HCT116 (cell line): ENCODE data around the gene MICOS13. TPM values are rescaled to one million over a fixed set of nuclear protein-coding genes. Genes with fewer than 3 reads are reported as not detected.

Experiments used
- ATAC-seq: fragments of 200-7000 bp; cut with Tn5 transposase; 2 replicates; pipeline ENCODE4 v1.9.1; 2020; ENCODE audit warnings: mild to moderate bottlenecking, moderate library complexity
- BruUV-seq: library from RNA; stranded (reverse); fragments of 400-500 nt; replicated peaks from 2 replicates; lab custom pipeline; 2021; lab: Mats Ljungman, UMichigan
- CTCF ChIA-PET: fragments of 300-600 bp; sonication (Branson Sonifier 250); formaldehyde crosslinking; loops from one replicate; lab custom pipeline; 2021; ENCODE audit warnings: antibody characterized with exemption; lab: Charles Lee
- POLR2A ChIA-PET: fragments of 300-600, 350-600 bp; sonication (Branson Sonifier 250); formaldehyde crosslinking; loops from one replicate; lab custom pipeline; 2021; ENCODE audit warnings: antibody characterized with exemption; lab: Charles Lee
- RAD21 ChIA-PET, 2 experiments: fragments of 300-600 bp; sonication (Branson Sonifier 250); formaldehyde crosslinking; loops; one replicate each; lab custom pipeline; 2023; ENCODE audit warnings: low total read pairs in 2 of 2; ENCODE audit not compliant: uncharacterized antibody in 2 of 2, unreplicated experiment in 2 of 2, low non-redundant PET in 1 of 2; lab: Charles Lee
- DNase-seq: peaks from one replicate; pipeline ENCODE4 v3.0.0-alpha.2; 2010; ENCODE audit warnings: low read depth, low spot score
- H2AFZ ChIP-seq: fragments of 200-600 bp; shearing (Covaris generic), sonication (generic); 2 replicates; pipeline ENCODE4 v1.6.1; 2017; ENCODE audit warnings: low read depth, mixed run types, mixed read lengths, antibody characterized with exemption, low read length; ENCODE audit not compliant: poor library complexity, severe bottlenecking
- H3K27ac ChIP-seq: 2 replicates; pipeline ENCODE4 v1.5.1; 2012; ENCODE audit warnings: low read depth, low read length
- H3K27me3 ChIP-seq: fragments of 200-600 bp; sonication (generic); 2 replicates; pipeline ENCODE4 v1.6.1; 2016; ENCODE audit warnings: mixed run types, low read length, mixed read lengths; ENCODE audit not compliant: insufficient read depth
- H3K36me3 ChIP-seq, 2 experiments: fragments of 200-500 bp in 1 of 2; fragments of 200-600 bp in 1 of 2; sonication (Bioruptor generic) in 1 of 2; sonication (generic) in 1 of 2; 2 replicates each; pipeline versions ENCODE4 v1.5.1 to v1.6.1; 2014 to 2016; ENCODE audit warnings: low read length in 2 of 2, inconsistent platforms in 1 of 2, mixed read lengths in 1 of 2, mixed run types in 1 of 2; ENCODE audit not compliant: insufficient read depth in 2 of 2, control insufficient read depth in 1 of 2
- H3K4me1 ChIP-seq, 2 experiments: fragments of 200-600 bp in 1 of 2; sonication (generic) in 1 of 2; 2 replicates each; pipeline versions ENCODE4 v1.5.1 to v1.6.1; 2012 to 2017; ENCODE audit warnings: low read length in 2 of 2, inconsistent platforms in 1 of 2, mild to moderate bottlenecking in 1 of 2, mixed read lengths in 1 of 2, mixed run types in 1 of 2, moderate library complexity in 1 of 2; ENCODE audit not compliant: insufficient read depth in 2 of 2, control insufficient read depth in 1 of 2
- H3K4me2 ChIP-seq: fragments of 200-600 bp; sonication (generic); 2 replicates; pipeline ENCODE4 v1.6.1; 2017; ENCODE audit warnings: mixed run types, low read length, mixed read lengths
- H3K4me3 ChIP-seq, 2 experiments: fragments of 200-600 bp in 1 of 2; sonication (generic) in 1 of 2; replicated peaks in 1 of 2; 2 replicates each; pipeline ENCODE4 v1.5.1; 2011 to 2016; ENCODE audit warnings: low read length in 2 of 2, control low read depth in 1 of 2, low read depth in 1 of 2, mild to moderate bottlenecking in 1 of 2, mixed read lengths in 1 of 2, mixed run types in 1 of 2
- H3K79me2 ChIP-seq: fragments of 200-600 bp; sonication (generic); 2 replicates; pipeline ENCODE4 v1.6.1; 2017; ENCODE audit warnings: mild to moderate bottlenecking, mixed run types, low read length, moderate library complexity, mixed read lengths; ENCODE audit not compliant: insufficient read depth
- H3K9ac ChIP-seq: fragments of 200-600 bp; sonication (generic); 2 replicates; pipeline ENCODE4 v1.6.1; 2016; ENCODE audit warnings: low read length, mixed read lengths
- H3K9me2 ChIP-seq: fragments of 200-600 bp; sonication (generic), shearing (Covaris generic); 2 replicates; pipeline ENCODE4 v1.6.1; 2017; ENCODE audit warnings: mixed run types, mild to moderate bottlenecking, moderate library complexity; ENCODE audit not compliant: insufficient read depth
- H3K9me3 ChIP-seq, 2 experiments: fragments of 200-500 bp in 1 of 2; fragments of 200-600 bp in 1 of 2; sonication (Bioruptor generic) in 1 of 2; sonication (generic) in 1 of 2; 2 replicates each; pipeline ENCODE4 v1.6.1; 2014 to 2017; ENCODE audit warnings: low read length in 2 of 2, mixed read lengths in 2 of 2, inconsistent platforms in 1 of 2, low read depth in 1 of 2, mild to moderate bottlenecking in 1 of 2, mixed run types in 1 of 2, moderate library complexity in 1 of 2; ENCODE audit not compliant: control insufficient read depth in 1 of 2, insufficient read depth in 1 of 2
- H4K20me1 ChIP-seq: fragments of 200-600 bp; sonication (generic), shearing (Covaris generic); 2 replicates; pipeline ENCODE4 v1.6.1; 2017; ENCODE audit warnings: mixed run types, mild to moderate bottlenecking, moderate library complexity; ENCODE audit not compliant: insufficient read depth
- CEBPB ChIP-seq: IDR thresholded peaks from 2 replicates; pipeline ENCODE4 v1.6.1; 2012; ENCODE audit warnings: low read depth
- EGR1 ChIP-seq: IDR thresholded peaks from 2 replicates; pipeline ENCODE4 v1.6.1; 2012; ENCODE audit warnings: low read depth
- POLR2A ChIP-seq: IDR thresholded peaks from 2 replicates; pipeline ENCODE4 v1.7.0; 2011; ENCODE audit warnings: borderline replicate concordance; ENCODE audit not compliant: insufficient read depth, insufficient read length; ENCODE audit errors: extremely low read depth
- intact Hi-C: fragments of 100-400 bp; cut with micrococcal nuclease; formaldehyde crosslinking; loops from 2 replicates; pipeline ENCODE4 v1.10.0; 2022
- total RNA-seq: library from RNA; stranded (reverse); gene quantifications from one replicate; pipeline ENCODE4 v1.2.1, GENCODE V29; 2021; ENCODE audit not compliant: unreplicated experiment
- TF ChIP-seq, protein P1 (sequence below), 3 experiments: fragments of 200-600 bp in 1 of 3; sonication (generic) in 1 of 3; IDR thresholded peaks in 2 of 3; conservative IDR thresholded peaks in 1 of 3; 2 replicates each; pipeline ENCODE4 v1.5.1; 2012 to 2017; ENCODE audit warnings: low read depth in 2 of 3, low read length in 2 of 3, antibody characterized with exemption in 1 of 3, borderline replicate concordance in 1 of 3, control low read depth in 1 of 3, mild to moderate bottlenecking in 1 of 3, mixed read lengths in 1 of 3, mixed run types in 1 of 3, moderate library complexity in 1 of 3; ENCODE audit not compliant: insufficient read depth in 1 of 3

MICOS13 gene
- total RNA-seq, 1 experiment from 2014 or later, result 61.6 TPM

DNA sequence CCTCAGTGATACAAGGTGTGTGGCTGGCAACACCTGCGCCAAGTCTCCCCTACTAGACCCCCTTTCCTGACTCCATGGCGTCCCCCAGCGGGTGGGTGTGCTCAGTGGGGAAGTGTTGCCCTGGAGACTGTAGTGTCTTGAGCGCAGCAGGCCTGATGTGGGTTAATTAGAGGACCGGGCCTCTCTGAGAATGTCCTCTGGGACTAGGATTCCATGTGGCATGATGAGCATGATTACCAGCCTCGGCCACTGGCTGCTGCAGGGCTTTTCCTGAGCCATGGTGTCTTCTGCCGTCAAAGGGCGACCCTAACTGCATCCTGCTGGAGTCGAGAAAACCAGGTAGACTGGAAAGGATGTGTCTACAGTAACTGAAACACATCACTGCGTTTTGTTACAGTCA lies 28.1 kb downstream of the MICOS13 start (continued):
- TF ChIP-seq, protein P1, sequence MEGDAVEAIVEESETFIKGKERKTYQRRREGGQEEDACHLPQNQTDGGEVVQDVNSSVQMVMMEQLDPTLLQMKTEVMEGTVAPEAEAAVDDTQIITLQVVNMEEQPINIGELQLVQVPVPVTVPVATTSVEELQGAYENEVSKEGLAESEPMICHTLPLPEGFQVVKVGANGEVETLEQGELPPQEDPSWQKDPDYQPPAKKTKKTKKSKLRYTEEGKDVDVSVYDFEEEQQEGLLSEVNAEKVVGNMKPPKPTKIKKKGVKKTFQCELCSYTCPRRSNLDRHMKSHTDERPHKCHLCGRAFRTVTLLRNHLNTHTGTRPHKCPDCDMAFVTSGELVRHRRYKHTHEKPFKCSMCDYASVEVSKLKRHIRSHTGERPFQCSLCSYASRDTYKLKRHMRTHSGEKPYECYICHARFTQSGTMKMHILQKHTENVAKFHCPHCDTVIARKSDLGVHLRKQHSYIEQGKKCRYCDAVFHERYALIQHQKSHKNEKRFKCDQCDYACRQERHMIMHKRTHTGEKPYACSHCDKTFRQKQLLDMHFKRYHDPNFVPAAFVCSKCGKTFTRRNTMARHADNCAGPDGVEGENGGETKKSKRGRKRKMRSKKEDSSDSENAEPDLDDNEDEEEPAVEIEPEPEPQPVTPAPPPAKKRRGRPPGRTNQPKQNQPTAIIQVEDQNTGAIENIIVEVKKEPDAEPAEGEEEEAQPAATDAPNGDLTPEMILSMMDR (IDR thresholded peaks at IDR 0.05 in 2 of 3, conservative IDR thresholded peaks at IDR 0.05 in 1 of 3; ENCODE audit: borderline replicate concordance in 1 of 3, insufficient read depth in 1 of 3, low read depth in 2 of 3, low read length in 2 of 3), result no peak
- no peak for TF ChIP-seq EGR1
- TF ChIP-seq CEBPB, result no peak
- TF ChIP-seq, all 23 proteins: peak for 0

DNA sequence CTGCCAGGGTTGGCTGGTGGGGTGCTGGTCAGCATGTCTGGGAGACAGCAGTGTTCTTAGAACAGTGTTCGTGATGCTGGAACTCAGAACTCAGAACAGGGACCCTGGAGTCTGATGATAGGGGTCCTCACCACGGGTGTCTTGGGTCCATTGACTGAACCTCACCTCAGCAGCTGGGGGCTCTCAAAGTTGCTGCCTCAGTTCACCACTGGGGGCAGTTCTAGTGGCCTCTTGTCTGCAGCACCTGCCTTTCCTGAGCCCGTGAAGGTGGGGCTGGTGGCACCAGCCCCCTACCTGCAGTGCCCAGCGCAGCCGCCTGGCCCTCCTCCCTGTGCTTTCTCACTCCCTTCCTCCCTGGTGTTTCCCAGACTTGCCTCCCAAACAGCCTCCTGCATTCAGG lies 29.0 kb downstream of the MICOS13 start:
- Histone ChIP-seq H4K20me1 (0 out of 2 replicates have a peak, but pooled peaks cover 3% of the 10 kb centered on the region), H3K9ac (no peak overlapping the region), H3K27me3 (no peaks in the 10 kb centered on the region), H3K36me3 (peaks cover 71 to 84% of the 10 kb centered on the region in 2 experiments), H3K4me1 (no peaks in the 10 kb centered on the region), H2AFZ (no peak overlapping the region), H3K9me2 (no peaks in the 10 kb centered on the region), H3K9me3 (no peaks in the 10 kb centered on the region), H3K4me3 (no peak overlapping the region), H3K4me2 (no peak overlapping the region), H3K27ac (no peak overlapping the region), H3K79me2 (peaks cover 76% of the 10 kb centered on the region)
- intact Hi-C loops, result no loop called here
- BruUV-seq, result no TSS peak
- POLR2A ChIA-PET, result no interaction called here
- TF ChIP-seq, protein P1 (IDR thresholded peaks at IDR 0.05 in 2 of 3, conservative IDR thresholded peaks at IDR 0.05 in 1 of 3; ENCODE audit: borderline replicate concordance in 1 of 3, insufficient read depth in 1 of 3, low read depth in 2 of 3, low read length in 2 of 3), result peak in 2 of 3 experiments; percentile 17 to 24; a peak in 2 of 6 replicates
- TF ChIP-seq POLR2A, result no peak
- CTCF ChIA-PET, result no interaction called here
- DNase-seq (no peak), ATAC-seq (peak; percentile 53; the same call in 1 of the 2 replicates)
- RAD21 ChIA-PET, result no interaction called here
